GM12873 (cell line): ENCODE data around the gene ACTL7B.

Experiments
- CTCF ChIP-seq: IDR thresholded peaks from 2 replicates; pipeline ENCODE4 v1.5.1; 2012; ENCODE audit warnings: low read depth, mild to moderate bottlenecking, moderate library complexity, low read length, control low read depth; ENCODE audit not compliant: insufficient read depth; ENCODE audit errors: missing control alignments

Gene ACTL7B

GRCh38 chr9:108876425-108876824 lies 20.6 kb upstream of the ACTL7B start:
- TF ChIP-seq CTCF = no peak

- TF ChIP-seq CTCF = no peak
These were observed 18.4 kb upstream of the ACTL7B start for GRCh38 chr9:108874058-108874788.

GRCh38 chr9:108869092-108869725 lies 13.4 kb upstream of the ACTL7B start:
- no peak for TF ChIP-seq CTCF

DNA sequence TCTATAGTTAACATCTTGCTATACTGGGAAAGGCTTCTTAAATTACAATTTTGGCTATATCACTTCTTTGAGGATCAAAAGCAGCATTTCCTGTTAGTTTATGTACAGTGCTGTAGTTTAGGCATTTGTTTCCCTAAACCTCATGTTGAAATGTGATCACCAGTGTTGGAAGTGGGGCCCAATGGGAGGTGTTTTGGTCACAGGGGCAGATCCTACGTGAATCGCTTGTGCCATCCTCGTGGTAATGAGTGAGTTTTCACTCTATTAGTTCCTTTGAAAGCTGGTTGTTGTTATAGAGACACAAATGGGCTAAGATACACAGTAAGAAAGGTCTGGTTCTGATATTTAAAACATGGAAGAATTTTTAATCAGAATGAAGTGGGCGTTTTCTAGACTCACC lies 12.0 kb upstream of the ACTL7B start:
- no peak for TF ChIP-seq CTCF

GRCh38 chr9:108867116-108867515 lies 11.3 kb upstream of the ACTL7B start:
- TF ChIP-seq CTCF = no peak

DNA sequence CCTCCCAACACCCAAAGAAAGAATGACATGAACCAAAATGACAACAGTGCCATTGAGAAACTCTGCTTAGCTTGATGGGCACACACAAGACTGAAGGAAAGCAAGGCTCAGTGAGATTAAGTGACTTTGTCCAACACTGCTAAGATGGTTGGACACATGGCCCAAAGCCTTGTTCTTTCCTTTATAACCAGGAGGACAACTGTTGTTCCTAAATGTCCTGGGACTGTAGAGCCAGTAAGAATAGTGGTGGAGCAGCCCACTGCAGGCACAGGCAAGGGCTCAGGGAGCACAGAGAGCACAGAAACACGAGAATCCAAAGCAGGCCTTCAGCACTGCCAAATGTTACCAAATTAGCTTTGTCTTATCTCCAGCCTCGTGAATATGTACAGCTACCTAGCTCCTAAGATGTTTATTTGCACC lies 10.2 kb upstream of the ACTL7B start:
- no peak for TF ChIP-seq CTCF

- no peak for TF ChIP-seq CTCF
These were observed 9.3 kb upstream of the ACTL7B start for GRCh38 chr9:108865037-108865436.
